Ishikawa (cell line): ENCODE data around the gene HS6ST2.

ENCODE experiments used
- CEBPB ChIP-seq: IDR thresholded peaks from 2 replicates; pipeline ENCODE4 v1.6.1; 2012
- CREB1 ChIP-seq: IDR thresholded peaks from 2 replicates; pipeline ENCODE4 v1.6.1; 2012; ENCODE audit warnings: low read depth
- EGR1 ChIP-seq: IDR thresholded peaks from 2 replicates; pipeline ENCODE4 v1.6.1; 2012
- EP300 ChIP-seq: IDR thresholded peaks from 2 replicates; pipeline ENCODE4 v1.6.1; 2012; ENCODE audit warnings: borderline replicate concordance
- FOXM1 ChIP-seq: IDR thresholded peaks from 2 replicates; pipeline ENCODE4 v1.6.1; 2012; ENCODE audit warnings: low read depth, borderline replicate concordance
- MAX ChIP-seq: IDR thresholded peaks from 2 replicates; pipeline ENCODE4 v1.6.1; 2012
- NFIC ChIP-seq: IDR thresholded peaks from 2 replicates; pipeline ENCODE4 v1.6.1; 2012
- RAD21 ChIP-seq: IDR thresholded peaks from 2 replicates; pipeline ENCODE4 v1.6.1; 2012; ENCODE audit warnings: low read depth
- TAF1 ChIP-seq: IDR thresholded peaks from 2 replicates; pipeline ENCODE4 v1.6.1; 2012; ENCODE audit warnings: low read depth, mild to moderate bottlenecking
- TCF12 ChIP-seq: IDR thresholded peaks from 2 replicates; pipeline ENCODE4 v1.6.1; 2012; ENCODE audit warnings: low read depth
- TEAD4 ChIP-seq: IDR thresholded peaks from 2 replicates; pipeline ENCODE4 v1.6.1; 2012
- YY1 ChIP-seq: IDR thresholded peaks from 2 replicates; pipeline ENCODE4 v1.6.1; 2012; ENCODE audit warnings: low read depth
- ZBTB7A ChIP-seq: IDR thresholded peaks from 2 replicates; pipeline ENCODE4 v1.6.1; 2012; ENCODE audit warnings: low read depth
- TF ChIP-seq, protein P1 (sequence below): IDR thresholded peaks from 2 replicates; pipeline ENCODE4 v1.6.1; 2012
- TF ChIP-seq, protein P2 (sequence below): IDR thresholded peaks from 2 replicates; pipeline ENCODE4 v1.6.1; 2012; ENCODE audit warnings: low read depth, mild to moderate bottlenecking

HS6ST2 gene

GRCh38 chrX:132958091-132958703 is at the start of gene HS6ST2:
Gene HS6ST2, minus strand, starts transcription at chrX:132958629.
- peak; percentile 24; the same call in 1 of the 2 replicates for TF ChIP-seq TEAD4
- peak; percentile 95 for TF ChIP-seq MAX
- no peak for TF ChIP-seq YY1

GRCh38 chrX:133007458-133007857 is 49.0 kb upstream of the HS6ST2 start:
- TF ChIP-seq, protein P1, sequence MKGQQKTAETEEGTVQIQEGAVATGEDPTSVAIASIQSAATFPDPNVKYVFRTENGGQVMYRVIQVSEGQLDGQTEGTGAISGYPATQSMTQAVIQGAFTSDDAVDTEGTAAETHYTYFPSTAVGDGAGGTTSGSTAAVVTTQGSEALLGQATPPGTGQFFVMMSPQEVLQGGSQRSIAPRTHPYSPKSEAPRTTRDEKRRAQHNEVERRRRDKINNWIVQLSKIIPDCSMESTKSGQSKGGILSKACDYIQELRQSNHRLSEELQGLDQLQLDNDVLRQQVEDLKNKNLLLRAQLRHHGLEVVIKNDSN: no peak
- TF ChIP-seq CEBPB: no peak
- TF ChIP-seq ZBTB7A: no peak
- TF ChIP-seq EP300: no peak
- TF ChIP-seq TEAD4: no peak
- TF ChIP-seq, protein P2, sequence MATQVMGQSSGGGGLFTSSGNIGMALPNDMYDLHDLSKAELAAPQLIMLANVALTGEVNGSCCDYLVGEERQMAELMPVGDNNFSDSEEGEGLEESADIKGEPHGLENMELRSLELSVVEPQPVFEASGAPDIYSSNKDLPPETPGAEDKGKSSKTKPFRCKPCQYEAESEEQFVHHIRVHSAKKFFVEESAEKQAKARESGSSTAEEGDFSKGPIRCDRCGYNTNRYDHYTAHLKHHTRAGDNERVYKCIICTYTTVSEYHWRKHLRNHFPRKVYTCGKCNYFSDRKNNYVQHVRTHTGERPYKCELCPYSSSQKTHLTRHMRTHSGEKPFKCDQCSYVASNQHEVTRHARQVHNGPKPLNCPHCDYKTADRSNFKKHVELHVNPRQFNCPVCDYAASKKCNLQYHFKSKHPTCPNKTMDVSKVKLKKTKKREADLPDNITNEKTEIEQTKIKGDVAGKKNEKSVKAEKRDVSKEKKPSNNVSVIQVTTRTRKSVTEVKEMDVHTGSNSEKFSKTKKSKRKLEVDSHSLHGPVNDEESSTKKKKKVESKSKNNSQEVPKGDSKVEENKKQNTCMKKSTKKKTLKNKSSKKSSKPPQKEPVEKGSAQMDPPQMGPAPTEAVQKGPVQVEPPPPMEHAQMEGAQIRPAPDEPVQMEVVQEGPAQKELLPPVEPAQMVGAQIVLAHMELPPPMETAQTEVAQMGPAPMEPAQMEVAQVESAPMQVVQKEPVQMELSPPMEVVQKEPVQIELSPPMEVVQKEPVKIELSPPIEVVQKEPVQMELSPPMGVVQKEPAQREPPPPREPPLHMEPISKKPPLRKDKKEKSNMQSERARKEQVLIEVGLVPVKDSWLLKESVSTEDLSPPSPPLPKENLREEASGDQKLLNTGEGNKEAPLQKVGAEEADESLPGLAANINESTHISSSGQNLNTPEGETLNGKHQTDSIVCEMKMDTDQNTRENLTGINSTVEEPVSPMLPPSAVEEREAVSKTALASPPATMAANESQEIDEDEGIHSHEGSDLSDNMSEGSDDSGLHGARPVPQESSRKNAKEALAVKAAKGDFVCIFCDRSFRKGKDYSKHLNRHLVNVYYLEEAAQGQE: no peak
- TF ChIP-seq YY1: no peak
- no peak for TF ChIP-seq EGR1
- TF ChIP-seq RAD21: no peak
- TF ChIP-seq TAF1: no peak
- no peak for TF ChIP-seq CREB1
- TF ChIP-seq TCF12: no peak
- TF ChIP-seq FOXM1: no peak
- no peak for TF ChIP-seq MAX
- no peak for TF ChIP-seq NFIC

- TF ChIP-seq TAF1: no peak
- TF ChIP-seq, protein P1: no peak
- TF ChIP-seq CREB1: no peak
- TF ChIP-seq CEBPB: no peak
- TF ChIP-seq MAX: no peak
- no peak for TF ChIP-seq RAD21
- TF ChIP-seq NFIC: no peak
- TF ChIP-seq, protein P2: no peak
- no peak for TF ChIP-seq YY1
- no peak for TF ChIP-seq EP300
- TF ChIP-seq TCF12: no peak
- TF ChIP-seq EGR1: no peak
- TF ChIP-seq ZBTB7A: no peak
- TF ChIP-seq FOXM1: no peak
Observed at GRCh38 chrX:133005616-133006015, 47.2 kb upstream of the HS6ST2 start.

- no peak for TF ChIP-seq EGR1
- peak; percentile 75 for TF ChIP-seq RAD21
Observed at GRCh38 chrX:133005042-133005441, 46.6 kb upstream of the HS6ST2 start.

GRCh38 chrX:132999209-132999608 is 40.8 kb upstream of the HS6ST2 start:
- TF ChIP-seq CEBPB (no peak), TCF12 (no peak), CREB1 (no peak), TAF1 (no peak), MAX (no peak)
- TF ChIP-seq, protein P1: no peak

DNA sequence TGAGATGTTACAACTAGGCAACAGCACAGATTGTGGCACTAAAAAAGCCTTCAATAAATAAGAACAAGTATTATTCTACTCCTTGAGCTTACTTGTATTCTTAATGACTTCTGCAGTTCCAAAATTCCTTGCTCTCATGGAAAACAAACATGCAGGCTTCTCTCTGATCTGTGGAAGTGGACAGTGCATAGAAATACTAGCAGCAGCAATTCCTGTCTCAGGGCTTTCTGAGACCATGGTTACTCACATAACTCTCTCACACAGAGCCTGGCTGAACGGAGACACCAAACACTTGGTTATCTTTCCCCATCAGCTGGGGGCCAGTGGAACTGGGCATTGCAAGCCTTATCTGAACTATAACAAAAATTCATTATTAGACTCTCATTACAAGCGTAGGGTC is 32.4 kb upstream of the HS6ST2 start:
- TF ChIP-seq YY1 (no peak), CREB1 (no peak), FOXM1 (no peak), TAF1 (no peak), MAX (no peak), TEAD4 (no peak), TCF12 (no peak), RAD21 (no peak), CEBPB (no peak), ZBTB7A (no peak), EGR1 (no peak)
